HCEC 1CT (cell line): ENCODE measurements around the gene PRDM16.

Experiments used
- DNase-seq: peaks from one replicate; pipeline ENCODE4 v3.0.0-alpha.2; 2017

PRDM16 gene

GRCh38 chr1:3405974-3406867, 337.2 kb downstream of the PRDM16 start:
- no peak for DNase-seq

GRCh38 chr1:3407021-3407420, 338.0 kb downstream of the PRDM16 start:
- DNase-seq: no peak

GRCh38 chr1:3408751-3409266, 339.8 kb downstream of the PRDM16 start:
- DNase-seq: no peak

GRCh38 chr1:3409366-3410141, 340.6 kb downstream of the PRDM16 start:
- no peak for DNase-seq

GRCh38 chr1:3410142-3410925, 341.3 kb downstream of the PRDM16 start:
- no peak for DNase-seq

GRCh38 chr1:3411806-3412205, 342.8 kb downstream of the PRDM16 start:
- no peak for DNase-seq

- no peak for DNase-seq
These were observed 343.4 kb downstream of the PRDM16 start for GRCh38 chr1:3412376-3412775.

GRCh38 chr1:3413975-3414710, 345.1 kb downstream of the PRDM16 start:
- DNase-seq: no peak

GRCh38 chr1:3415260-3416090, 346.5 kb downstream of the PRDM16 start:
- DNase-seq: no peak

- no peak for DNase-seq
These were observed 348.2 kb downstream of the PRDM16 start for GRCh38 chr1:3417082-3417739.

GRCh38 chr1:3417934-3418333, 348.9 kb downstream of the PRDM16 start:
- DNase-seq: no peak

GRCh38 chr1:3418600-3418999, 349.6 kb downstream of the PRDM16 start:
- DNase-seq: no peak

- no peak for DNase-seq
These were observed 350.6 kb downstream of the PRDM16 start for GRCh38 chr1:3419415-3420204.

- DNase-seq: no peak
These were observed 351.4 kb downstream of the PRDM16 start for GRCh38 chr1:3420218-3420951.

GRCh38 chr1:3422638-3423037, 353.6 kb downstream of the PRDM16 start:
- DNase-seq: no peak

GRCh38 chr1:3423245-3423829, 354.3 kb downstream of the PRDM16 start:
- DNase-seq: no peak

GRCh38 chr1:3423896-3424611, 355.1 kb downstream of the PRDM16 start:
- no peak for DNase-seq
